ENCODE results near the gene THAP8. TPM values are rescaled to one million over a fixed set of nuclear protein-coding genes. Genes with fewer than 3 reads are reported as not detected.
"Not testable (repeated sequence)": the region's sequence is repeated elsewhere in the genome, so short reads cannot be mapped to it uniquely, and the experiment has no call there.

Gene THAP8
- total RNA-seq, 1 experiment from 2014 or later: 3.6 TPM

- in situ Hi-C loops (cut with HindIII; ENCODE audit: low pct_unique_long_range_greater_than_20kb, low sequenced_read_pairs): no loop called here
- DNase-seq (ENCODE audit: low read depth): no peak
Observed at GRCh38 chr19:36073121-36073876, 19.2 kb upstream of the THAP8 start.

GRCh38 chr19:36072081-36072480 lies 18.0 kb upstream of the THAP8 start:
- no peak for DNase-seq (ENCODE audit: low read depth)
- in situ Hi-C loops (cut with HindIII; ENCODE audit: low pct_unique_long_range_greater_than_20kb, low sequenced_read_pairs): no loop called here

GRCh38 chr19:36068810-36069499 lies 14.9 kb upstream of the THAP8 start:
- DNase-seq (ENCODE audit: low read depth); in situ Hi-C loops (cut with HindIII; ENCODE audit: low pct_unique_long_range_greater_than_20kb, low sequenced_read_pairs): not testable (repeated sequence)

- in situ Hi-C loops (cut with HindIII; ENCODE audit: low pct_unique_long_range_greater_than_20kb, low sequenced_read_pairs): no loop called here
- no peak for DNase-seq (ENCODE audit: low read depth)
Observed at GRCh38 chr19:36067681-36068080, 13.6 kb upstream of the THAP8 start.

GRCh38 chr19:36064826-36065225 lies 10.7 kb upstream of the THAP8 start:
- DNase-seq (ENCODE audit: low read depth): no peak
- in situ Hi-C loops (cut with HindIII; ENCODE audit: low pct_unique_long_range_greater_than_20kb, low sequenced_read_pairs): no loop called here

GRCh38 chr19:36061367-36061766 lies 7.3 kb upstream of the THAP8 start:
- in situ Hi-C loops (cut with HindIII; ENCODE audit: low pct_unique_long_range_greater_than_20kb, low sequenced_read_pairs): no loop called here
- DNase-seq (ENCODE audit: low read depth): no peak

GRCh38 chr19:36060430-36060829 lies 6.3 kb upstream of the THAP8 start:
- in situ Hi-C loops (cut with HindIII; ENCODE audit: low pct_unique_long_range_greater_than_20kb, low sequenced_read_pairs): no loop called here
- DNase-seq (ENCODE audit: low read depth): no peak

- in situ Hi-C loops (cut with HindIII; ENCODE audit: low pct_unique_long_range_greater_than_20kb, low sequenced_read_pairs): no loop called here
- DNase-seq (ENCODE audit: low read depth): no peak
Observed at GRCh38 chr19:36059180-36059910, 5.3 kb upstream of the THAP8 start.

GRCh38 chr19:36058481-36059179 lies 4.5 kb upstream of the THAP8 start:
- DNase-seq (ENCODE audit: low read depth): no peak
- in situ Hi-C loops (cut with HindIII; ENCODE audit: low pct_unique_long_range_greater_than_20kb, low sequenced_read_pairs): no loop called here

GRCh38 chr19:36054733-36055686 lies 925 bp upstream of the THAP8 start, which contains the start of gene WDR62:
Gene WDR62 (plus strand): TSS chr19:36054897. CDS start chr19:36054972, 75 bp downstream.
- in situ Hi-C loops (cut with HindIII; ENCODE audit: low pct_unique_long_range_greater_than_20kb, low sequenced_read_pairs): no loop called here
- no peak for DNase-seq (ENCODE audit: low read depth)

- peak; percentile 51 for DNase-seq (ENCODE audit: low read depth)
- in situ Hi-C loops (cut with HindIII; ENCODE audit: low pct_unique_long_range_greater_than_20kb, low sequenced_read_pairs): no loop called here
Observed at GRCh38 chr19:36051637-36052036, 2.4 kb downstream of the THAP8 start.

- in situ Hi-C loops (cut with HindIII; ENCODE audit: low pct_unique_long_range_greater_than_20kb, low sequenced_read_pairs): no loop called here
- DNase-seq (ENCODE audit: low read depth): peak; percentile 37
Observed at GRCh38 chr19:36051236-36051635, 2.8 kb downstream of the THAP8 start.

GRCh38 chr19:36049080-36049698 lies 4.9 kb downstream of the THAP8 start:
- in situ Hi-C loops (cut with HindIII; ENCODE audit: low pct_unique_long_range_greater_than_20kb, low sequenced_read_pairs): no loop called here
- DNase-seq (ENCODE audit: low read depth): peak; percentile 48

- no peak for DNase-seq (ENCODE audit: low read depth)
- in situ Hi-C loops (cut with HindIII; ENCODE audit: low pct_unique_long_range_greater_than_20kb, low sequenced_read_pairs): no loop called here
Observed at GRCh38 chr19:36047835-36048234, 6.2 kb downstream of the THAP8 start.

GRCh38 chr19:36046443-36047050 lies 7.5 kb downstream of the THAP8 start:
- DNase-seq (ENCODE audit: low read depth): no peak
- in situ Hi-C loops (cut with HindIII; ENCODE audit: low pct_unique_long_range_greater_than_20kb, low sequenced_read_pairs): no loop called here

- DNase-seq (ENCODE audit: low read depth): no peak
- in situ Hi-C loops (cut with HindIII; ENCODE audit: low pct_unique_long_range_greater_than_20kb, low sequenced_read_pairs): no loop called here
Observed at GRCh38 chr19:36043952-36044351, 10.1 kb downstream of the THAP8 start.

- peak; percentile 66 for DNase-seq (ENCODE audit: low read depth)
- in situ Hi-C loops (cut with HindIII; ENCODE audit: low pct_unique_long_range_greater_than_20kb, low sequenced_read_pairs): no loop called here
Observed at GRCh38 chr19:36041831-36042230, 12.3 kb downstream of the THAP8 start.

Measured in Caki2 (cell line).